GM18861 (cell line): ENCODE measurements around the gene ANKMY1.
"Not testable (repeated sequence)": the region's sequence is repeated elsewhere in the genome, so short reads cannot be mapped to it uniquely, and the experiment has no call there.

Experiments used
- ATAC-seq: cut with Tn5 transposase; IDR thresholded peaks from one replicate; pipeline ENCODE4 v1.9.1; 2021; ENCODE audit not compliant: unreplicated experiment

ANKMY1 gene

DNA sequence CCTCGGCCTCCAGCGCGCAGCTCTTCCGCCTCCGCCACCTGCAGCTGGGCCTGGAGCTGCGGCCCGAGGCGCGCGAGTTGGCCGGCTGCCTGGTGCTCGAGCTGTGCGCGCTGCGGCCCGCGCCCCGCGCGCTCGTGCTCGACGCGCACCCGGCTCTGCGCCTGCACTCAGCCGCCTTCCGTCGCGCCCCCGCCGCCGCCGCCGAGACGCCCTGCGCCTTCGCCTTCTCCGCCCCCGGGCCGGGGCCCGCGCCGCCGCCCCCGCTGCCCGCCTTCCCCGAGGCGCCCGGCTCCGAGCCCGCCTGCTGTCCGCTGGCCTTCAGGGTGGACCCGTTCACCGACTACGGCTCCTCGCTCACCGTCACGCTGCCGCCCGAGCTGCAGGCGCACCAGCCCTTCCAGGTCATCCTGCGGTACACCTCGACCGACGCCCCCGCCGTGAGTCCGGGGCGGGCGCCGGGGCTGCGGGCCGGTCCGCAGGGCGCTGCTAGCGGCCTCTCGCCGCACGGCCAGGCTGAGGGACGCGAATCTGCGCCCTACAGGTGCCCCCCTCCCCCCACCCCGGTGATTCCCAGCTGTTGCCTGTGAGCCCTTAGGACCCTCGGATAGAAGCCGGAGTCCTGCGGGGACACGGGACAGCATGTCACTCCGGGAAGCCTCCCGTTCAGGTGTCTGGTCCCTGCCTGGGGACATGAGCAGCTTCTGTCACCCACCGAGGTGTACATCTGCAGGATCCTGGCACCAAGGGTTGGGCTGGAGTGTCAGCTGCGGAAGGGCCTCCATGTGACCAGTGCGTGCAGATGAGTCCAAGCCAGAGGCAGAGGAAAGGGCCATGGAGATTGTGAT is 11.1 kb upstream of the ANKMY1 start:
- peak; percentile 17 for ATAC-seq

GRCh38 chr2:240567872-240568677 is 10.3 kb upstream of the ANKMY1 start, which contains the start of gene RNPEPL1:
Gene RNPEPL1, plus strand, starts transcription at chr2:240568484. Its CDS starts 103 bp downstream, at chr2:240568587.
- peak; percentile 24 for ATAC-seq

- ATAC-seq, result no peak
Measured at GRCh38 chr2:240567137-240567871, 9.5 kb upstream of the ANKMY1 start.

- ATAC-seq, result peak; percentile 37
Measured at GRCh38 chr2:240566203-240567136, 8.7 kb upstream of the ANKMY1 start.

DNA sequence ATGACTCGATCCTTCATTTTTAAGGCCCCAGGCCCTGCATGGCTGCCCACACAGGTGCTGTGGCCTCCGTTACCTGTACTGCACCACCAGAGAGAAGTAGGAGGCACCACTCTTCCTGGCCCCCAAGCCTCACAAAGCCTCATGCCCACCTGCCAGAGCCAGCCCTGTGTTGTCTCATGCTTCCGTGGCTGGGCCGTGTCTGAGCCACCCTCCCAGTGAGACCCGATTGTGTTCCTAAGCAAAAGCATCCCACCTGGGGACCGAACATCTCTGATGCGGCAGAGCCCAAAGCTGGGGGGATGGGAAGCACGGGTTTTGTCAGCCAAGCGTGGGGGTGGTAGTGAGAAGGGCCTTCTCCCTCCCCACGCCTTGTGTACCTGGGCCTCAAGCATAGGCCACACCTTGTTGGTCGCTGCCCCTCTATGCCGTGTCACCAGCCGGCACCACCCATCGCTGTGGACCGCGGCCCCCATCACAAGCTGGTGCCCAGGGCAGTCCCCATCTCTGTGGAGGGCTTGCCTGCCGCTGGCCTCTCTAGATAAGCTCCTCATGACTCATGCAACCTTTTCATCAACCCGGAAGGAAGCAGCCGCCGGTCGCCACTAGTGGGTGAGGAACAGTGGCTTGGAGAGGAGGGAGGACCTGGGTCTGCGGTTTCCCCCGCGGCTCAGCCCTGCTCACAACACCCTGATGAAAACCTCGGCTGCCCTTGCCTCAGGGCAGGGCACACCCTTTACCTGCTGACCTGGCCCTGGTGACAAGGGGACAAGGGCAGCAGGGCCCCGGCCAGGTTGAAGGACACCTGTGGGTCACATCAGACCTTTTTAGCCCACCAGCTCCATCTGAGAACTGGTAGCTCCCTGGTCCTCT is 7.8 kb upstream of the ANKMY1 start:
- ATAC-seq, result peak; percentile 26

GRCh38 chr2:240564561-240565332 is 7.0 kb upstream of the ANKMY1 start:
- no peak for ATAC-seq

- no peak for ATAC-seq
Measured at GRCh38 chr2:240563951-240564560, 6.3 kb upstream of the ANKMY1 start.

- ATAC-seq, result not testable (repeated sequence)
Measured at GRCh38 chr2:240563231-240563630, 5.4 kb upstream of the ANKMY1 start.

GRCh38 chr2:240561325-240561971 is 3.7 kb upstream of the ANKMY1 start:
- peak; percentile 1 for ATAC-seq

DNA sequence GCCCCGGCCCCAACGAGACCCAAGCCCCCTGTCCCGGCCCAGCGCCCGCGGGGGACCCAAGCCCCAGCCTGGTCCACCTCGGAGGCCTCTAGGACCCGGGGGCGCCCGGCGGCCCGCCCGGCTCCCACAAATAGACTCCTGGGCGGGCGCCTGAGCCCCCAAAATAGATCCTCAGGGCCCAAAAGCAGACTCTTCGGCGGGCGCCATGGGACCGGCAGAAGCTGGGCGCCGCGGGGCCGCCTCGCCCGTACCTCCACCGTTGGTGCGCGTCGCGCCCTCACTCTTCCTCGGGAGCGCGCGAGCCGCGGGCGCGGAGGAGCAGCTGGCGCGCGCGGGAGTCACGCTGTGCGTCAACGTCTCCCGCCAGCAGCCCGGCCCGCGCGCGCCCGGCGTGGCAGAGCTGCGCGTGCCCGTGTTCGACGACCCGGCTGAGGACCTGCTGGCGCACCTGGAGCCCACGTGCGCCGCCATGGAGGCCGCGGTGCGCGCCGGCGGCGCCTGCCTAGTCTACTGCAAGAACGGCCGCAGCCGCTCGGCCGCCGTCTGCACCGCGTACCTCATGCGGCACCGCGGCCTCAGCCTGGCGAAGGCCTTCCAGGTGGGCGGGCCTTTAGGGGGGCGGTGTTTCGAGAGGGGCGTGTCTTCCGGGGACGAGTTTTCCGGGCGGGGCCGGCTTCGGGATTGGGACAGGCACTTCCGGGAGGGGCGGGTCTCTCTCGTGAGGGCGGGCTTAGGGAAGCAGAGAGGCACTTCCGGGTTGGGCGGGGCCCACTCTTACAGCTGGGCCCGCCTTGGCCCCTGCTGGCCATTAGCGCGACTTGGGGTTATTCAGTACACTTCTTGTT is 2.9 kb upstream of the ANKMY1 start:
- ATAC-seq, result peak; percentile 42

DNA sequence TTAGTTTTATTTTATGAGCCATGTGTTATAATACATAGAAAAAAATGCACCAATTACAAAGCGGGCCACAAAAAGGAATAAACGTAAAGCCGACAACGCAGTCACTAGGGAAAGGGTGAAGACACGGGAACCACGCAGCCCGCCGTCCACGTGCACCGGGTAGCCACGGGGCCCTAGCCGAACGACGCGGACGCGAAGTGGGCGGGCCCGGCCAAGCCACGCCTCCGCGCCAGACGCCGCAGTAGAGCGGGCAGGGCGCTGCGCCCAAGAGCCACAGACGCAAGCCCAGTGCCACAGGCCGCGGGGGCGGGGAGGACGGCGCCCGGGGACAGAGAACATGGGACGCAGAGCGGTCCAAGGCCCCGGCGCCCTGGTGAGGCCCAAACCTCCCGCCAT is 2.3 kb upstream of the ANKMY1 start, which contains the start of gene DUSP28:
Gene DUSP28 (plus strand): TSS at position 274 of the 396 bp plus-strand sequence. CDS start 328 bp downstream, outside the sequence.
- ATAC-seq, result peak; percentile 39

DNA sequence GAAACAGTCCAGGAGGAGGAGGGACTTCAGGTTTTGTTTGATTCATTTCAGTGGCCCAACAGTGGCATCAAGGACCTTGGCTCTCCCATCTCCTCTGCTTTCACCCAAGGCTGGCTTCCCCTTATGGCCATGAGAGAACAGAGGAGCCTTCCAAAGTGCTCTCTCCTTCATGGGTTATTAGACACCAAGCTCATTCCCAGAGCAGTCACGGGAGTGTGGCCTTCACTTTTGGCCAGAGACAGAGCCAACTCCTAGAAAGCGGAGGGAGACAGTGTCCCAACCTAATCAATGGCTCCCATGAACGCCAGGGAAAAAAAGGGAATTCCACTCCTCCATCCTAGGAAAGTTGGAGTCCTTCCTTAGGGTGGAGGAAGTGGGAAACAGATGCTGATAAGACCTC is 1.5 kb upstream of the ANKMY1 start:
- no peak for ATAC-seq

GRCh38 chr2:240558236-240558761 is 511 bp upstream of the ANKMY1 start:
- no peak for ATAC-seq

DNA sequence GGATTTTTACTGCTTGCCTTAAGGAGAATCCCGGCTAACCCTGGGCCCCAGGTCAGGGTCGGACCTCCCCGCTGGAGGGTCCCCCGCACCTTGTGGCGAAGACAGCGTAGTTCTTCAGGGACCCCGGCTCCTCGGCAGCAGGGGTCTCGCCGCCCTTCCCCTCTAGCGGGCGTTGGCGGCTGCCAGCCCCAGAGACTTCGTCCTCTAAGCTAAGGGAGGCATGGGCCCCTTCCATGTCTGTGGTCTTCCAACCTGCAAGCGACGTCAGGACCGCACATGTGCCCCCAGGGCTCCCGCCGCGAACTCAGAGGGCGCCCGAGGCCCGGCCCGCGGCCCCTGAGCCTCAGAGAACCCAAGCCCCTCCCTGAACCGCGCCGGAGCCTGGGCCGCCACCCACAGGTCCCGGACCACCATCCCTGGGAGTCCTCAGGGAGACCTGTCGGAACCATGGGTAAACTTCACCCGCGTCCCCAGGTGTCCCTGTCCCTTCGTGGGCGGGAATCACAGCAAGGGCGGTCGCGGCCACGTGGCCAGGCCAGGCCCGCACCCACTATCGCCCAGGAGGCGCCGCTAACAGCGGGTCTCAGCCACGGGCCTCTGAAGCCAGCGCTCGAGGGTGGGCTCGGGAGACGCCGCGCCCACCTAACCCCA is 562 bp downstream of the ANKMY1 start:
- no peak for ATAC-seq

DNA sequence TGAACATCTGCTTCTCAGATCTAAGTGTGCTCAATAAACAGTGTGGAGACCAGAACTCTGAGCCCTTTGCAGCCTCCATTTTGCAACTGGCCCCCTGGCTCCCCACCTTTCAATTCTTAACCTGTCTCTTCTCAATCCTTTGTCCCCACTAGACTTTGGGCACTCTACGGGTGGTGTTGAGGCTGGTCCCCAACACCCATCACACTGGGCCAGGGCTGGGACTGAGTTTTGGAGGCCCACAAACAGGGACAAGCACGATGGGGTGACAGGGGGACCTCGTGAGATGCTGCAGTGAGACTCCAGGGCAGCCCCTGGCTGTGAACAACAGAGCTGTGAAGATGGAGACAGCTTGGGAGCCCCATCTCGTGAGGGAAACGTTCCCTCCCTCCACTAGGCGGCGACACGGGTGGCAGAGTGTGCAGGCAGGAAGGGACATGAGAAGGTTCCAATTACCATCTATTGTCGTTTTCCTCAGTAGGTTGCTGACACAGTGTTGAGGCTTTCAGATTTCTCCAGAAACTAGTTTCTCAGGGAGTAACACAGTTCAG is 1.2 kb downstream of the ANKMY1 start:
- ATAC-seq, result no peak
